ENCODE measurements around the gene BRICD5. TPM values are rescaled to one million over a fixed set of nuclear protein-coding genes. Genes with fewer than 3 reads are reported as not detected.

BRICD5 gene
- total and polyA plus RNA-seq, 2 of the 13 experiments (the other 11 are each of a cell fraction or from before 2014, with no cell fraction given): 1.6 to 5.8 TPM

GRCh38 chr16:2194852-2195321 is 15.8 kb downstream of the BRICD5 start (continued):
- TF ChIP-seq DDIT3 (CRISPR knock-in tag; IDR thresholded peaks at IDR 0.05) (no peak), ZNF224 (CRISPR knock-in tag; IDR thresholded peaks at IDR 0.05) (no peak), CBFB (CRISPR knock-in tag; IDR thresholded peaks at IDR 0.05) (no peak), ZNF101 (CRISPR knock-in tag; IDR thresholded peaks at IDR 0.05; ENCODE audit: borderline replicate concordance, low read depth) (no peak), ZBTB37 (CRISPR knock-in tag; IDR thresholded peaks at IDR 0.05) (no peak), RARA (CRISPR knock-in tag; IDR thresholded peaks at IDR 0.05) (no peak), IRF2 (CRISPR knock-in tag; IDR thresholded peaks at IDR 0.05) (no peak), ZNF282 (IDR thresholded peaks at IDR 0.05; ENCODE audit: partially characterized antibody) (no peak), MNT (IDR thresholded peaks at IDR 0.05) (no peak), ATF4 (CRISPR knock-in tag; IDR thresholded peaks at IDR 0.05) (no peak), STAT5B (CRISPR knock-in tag; IDR thresholded peaks at IDR 0.05) (no peak), NCOA1 (CRISPR knock-in tag; IDR thresholded peaks at IDR 0.05) (no peak), CREM (IDR thresholded peaks at IDR 0.05) (no peak), CREM (CRISPR knock-in tag; IDR thresholded peaks at IDR 0.05) (no peak), SIN3B (IDR thresholded peaks at IDR 0.05; ENCODE audit: low read length) (no peak), HOXA7 (CRISPR knock-in tag; IDR thresholded peaks at IDR 0.05) (no peak), ZNF20 (CRISPR knock-in tag; IDR thresholded peaks at IDR 0.05) (no peak), NFYC (CRISPR knock-in tag; IDR thresholded peaks at IDR 0.05) (no peak), ARID3A (IDR thresholded peaks at IDR 0.05; ENCODE audit: low read depth, low read length) (no peak), ZNF670 (CRISPR knock-in tag; IDR thresholded peaks at IDR 0.05; ENCODE audit: borderline replicate concordance) (no peak), ZNF431 (CRISPR knock-in tag; IDR thresholded peaks at IDR 0.05; ENCODE audit: borderline replicate concordance, low read depth) (no peak), PATZ1 (CRISPR knock-in tag; IDR thresholded peaks at IDR 0.05) (peak; percentile 57; the same call in 1 of the 2 replicates)
